ENCODE measurements around the gene SLITRK6.

Gene SLITRK6

GRCh38 chr13:85799097-85799582 lies at the start of gene SLITRK6:
TSS of gene SLITRK6 (minus strand) at chr13:85799419. CDS start at chr13:85796508, 2,911 bp downstream.
- Mint-ChIP-seq H3K4me3 (no peak within 1 kb of the TSS), H3K27me3 (no peaks in the 10 kb centered on the region), H3K36me3 (no peaks in the 10 kb centered on the region), H3K27ac (no peak within 1 kb of the TSS), H3K4me1 (no peaks in the 10 kb centered on the region), H3K9me3 (peaks cover 2% of the 10 kb centered on the region)
- ATAC-seq (ENCODE audit: low read depth) (no peak), DNase-seq (ENCODE audit: low spot score in 2 of 2) (no peak)

GRCh38 chr13:85847012-85847411 lies 47.8 kb upstream of the SLITRK6 start:
- Mint-ChIP-seq H3K9me3 (peaks cover 10% of the 10 kb centered on the region), H3K4me1 (no peaks in the 10 kb centered on the region), H3K36me3 (peaks cover 2% of the 10 kb centered on the region), H3K27me3 (no peaks in the 10 kb centered on the region), H3K4me3 (no peak overlapping the region), H3K27ac (no peak overlapping the region)
- ATAC-seq (ENCODE audit: low read depth), result no peak
- DNase-seq (ENCODE audit: low spot score in 2 of 2), result no peak

- Mint-ChIP-seq H3K27me3 (no peaks in the 10 kb centered on the region), H3K4me3 (no peak overlapping the region), H3K36me3 (no peaks in the 10 kb centered on the region), H3K9me3 (no peaks in the 10 kb centered on the region), H3K4me1 (no peaks in the 10 kb centered on the region), H3K27ac (no peak overlapping the region)
- no peak for ATAC-seq (ENCODE audit: low read depth)
- DNase-seq (ENCODE audit: low spot score in 2 of 2), result no peak
Observed at GRCh38 chr13:85841427-85841826, 42.2 kb upstream of the SLITRK6 start.

GRCh38 chr13:85833921-85834320 lies 34.7 kb upstream of the SLITRK6 start:
- DNase-seq (ENCODE audit: low spot score in 2 of 2) (no peak), ATAC-seq (ENCODE audit: low read depth) (no peak)
- Mint-ChIP-seq H3K9me3 (no peaks in the 10 kb centered on the region), H3K36me3 (no peaks in the 10 kb centered on the region), H3K4me1 (no peaks in the 10 kb centered on the region), H3K27me3 (no peaks in the 10 kb centered on the region), H3K4me3 (no peak overlapping the region), H3K27ac (no peak overlapping the region)

GRCh38 chr13:85828094-85828684 lies 29.0 kb upstream of the SLITRK6 start:
- no peaks in the 10 kb centered on the region for H3K9me3 Mint-ChIP-seq
- DNase-seq (ENCODE audit: low spot score in 2 of 2) (no peak), ATAC-seq (ENCODE audit: low read depth) (no peak)
- no peak overlapping the region for H3K27ac Mint-ChIP-seq
- no peaks in the 10 kb centered on the region for H3K4me1 Mint-ChIP-seq
- no peaks in the 10 kb centered on the region for H3K27me3 Mint-ChIP-seq
- H3K36me3 Mint-ChIP-seq, result no peaks in the 10 kb centered on the region
- H3K4me3 Mint-ChIP-seq, result no peak overlapping the region

GRCh38 chr13:85825454-85825853 lies 26.2 kb upstream of the SLITRK6 start:
- no peak for ATAC-seq (ENCODE audit: low read depth)
- Mint-ChIP-seq H3K36me3 (no peaks in the 10 kb centered on the region), H3K4me1 (no peaks in the 10 kb centered on the region), H3K4me3 (no peak overlapping the region), H3K27me3 (no peaks in the 10 kb centered on the region), H3K9me3 (no peaks in the 10 kb centered on the region), H3K27ac (no peak overlapping the region)
- no peak for DNase-seq (ENCODE audit: low spot score in 2 of 2)

GRCh38 chr13:85823832-85824231 lies 24.6 kb upstream of the SLITRK6 start:
- no peaks in the 10 kb centered on the region for H3K36me3 Mint-ChIP-seq
- H3K27me3 Mint-ChIP-seq, result no peaks in the 10 kb centered on the region
- no peak overlapping the region for H3K4me3 Mint-ChIP-seq

GRCh38 chr13:85819513-85819912 lies 20.3 kb upstream of the SLITRK6 start:
- Mint-ChIP-seq H3K4me1 (no peaks in the 10 kb centered on the region), H3K27me3 (no peaks in the 10 kb centered on the region), H3K9me3 (peaks cover 1% of the 10 kb centered on the region), H3K36me3 (no peaks in the 10 kb centered on the region), H3K27ac (no peak overlapping the region), H3K4me3 (no peak overlapping the region)
- DNase-seq (ENCODE audit: low spot score in 2 of 2) (no peak), ATAC-seq (ENCODE audit: low read depth) (no peak)

More at GRCh38 chr13:85823832-85824231, 24.6 kb upstream of the SLITRK6 start:
- no peaks in the 10 kb centered on the region for H3K9me3 Mint-ChIP-seq
- no peak overlapping the region for H3K27ac Mint-ChIP-seq
- no peak for DNase-seq (ENCODE audit: low spot score in 2 of 2)
- H3K4me1 Mint-ChIP-seq, result no peaks in the 10 kb centered on the region
- ATAC-seq (ENCODE audit: low read depth), result no peak

GRCh38 chr13:85816413-85816812 lies 17.2 kb upstream of the SLITRK6 start:
- Mint-ChIP-seq H3K36me3 (no peaks in the 10 kb centered on the region), H3K27ac (no peak overlapping the region), H3K4me1 (no peaks in the 10 kb centered on the region), H3K4me3 (no peak overlapping the region), H3K27me3 (no peaks in the 10 kb centered on the region), H3K9me3 (peaks cover 1% of the 10 kb centered on the region)
- ATAC-seq (ENCODE audit: low read depth) (no peak), DNase-seq (ENCODE audit: low spot score in 2 of 2) (no peak)

- Mint-ChIP-seq H3K27me3 (no peaks in the 10 kb centered on the region), H3K4me1 (no peaks in the 10 kb centered on the region), H3K36me3 (no peaks in the 10 kb centered on the region), H3K9me3 (peaks cover 1% of the 10 kb centered on the region), H3K4me3 (no peak overlapping the region), H3K27ac (no peak overlapping the region)
- ATAC-seq (ENCODE audit: low read depth) (no peak), DNase-seq (ENCODE audit: low spot score in 2 of 2) (no peak)
Observed at GRCh38 chr13:85812282-85812681, 13.1 kb upstream of the SLITRK6 start.

GRCh38 chr13:85808811-85809210 lies 9.6 kb upstream of the SLITRK6 start:
- H3K4me3 Mint-ChIP-seq, result no peak overlapping the region
- no peak for DNase-seq (ENCODE audit: low spot score in 2 of 2)

GRCh38 chr13:85806553-85807175 lies 7.4 kb upstream of the SLITRK6 start:
- DNase-seq (ENCODE audit: low spot score in 2 of 2) (no peak), ATAC-seq (ENCODE audit: low read depth) (no peak)
- H3K4me1 Mint-ChIP-seq, result no peaks in the 10 kb centered on the region
- no peak overlapping the region for H3K27ac Mint-ChIP-seq
- H3K9me3 Mint-ChIP-seq, result no peaks in the 10 kb centered on the region
- H3K4me3 Mint-ChIP-seq, result no peak overlapping the region
- H3K27me3 Mint-ChIP-seq, result no peaks in the 10 kb centered on the region
- no peaks in the 10 kb centered on the region for H3K36me3 Mint-ChIP-seq

More at GRCh38 chr13:85808811-85809210, 9.6 kb upstream of the SLITRK6 start:
- ATAC-seq (ENCODE audit: low read depth), result no peak
- Mint-ChIP-seq H3K9me3 (no peaks in the 10 kb centered on the region), H3K36me3 (no peaks in the 10 kb centered on the region), H3K27me3 (no peaks in the 10 kb centered on the region), H3K4me1 (no peaks in the 10 kb centered on the region), H3K27ac (no peak overlapping the region)

- no peak for ATAC-seq (ENCODE audit: low read depth)
Observed at GRCh38 chr13:85798556-85798955, 663 bp downstream of the SLITRK6 start.

GRCh38 chr13:85797311-85797710 lies 1.9 kb downstream of the SLITRK6 start:
- no peak for DNase-seq (ENCODE audit: low spot score in 2 of 2)
- peaks cover 2% of the 10 kb centered on the region for H3K9me3 Mint-ChIP-seq
- H3K27ac Mint-ChIP-seq, result no peak overlapping the region
- H3K4me3 Mint-ChIP-seq, result no peak overlapping the region
- no peak for ATAC-seq (ENCODE audit: low read depth)
- no peaks in the 10 kb centered on the region for H3K36me3 Mint-ChIP-seq
- H3K4me1 Mint-ChIP-seq, result no peaks in the 10 kb centered on the region
- no peaks in the 10 kb centered on the region for H3K27me3 Mint-ChIP-seq

More at GRCh38 chr13:85798556-85798955, 663 bp downstream of the SLITRK6 start:
- no peak overlapping the region for H3K27ac Mint-ChIP-seq
- peaks cover 2% of the 10 kb centered on the region for H3K9me3 Mint-ChIP-seq
- no peaks in the 10 kb centered on the region for H3K27me3 Mint-ChIP-seq
- H3K4me1 Mint-ChIP-seq, result no peaks in the 10 kb centered on the region
- DNase-seq (ENCODE audit: low spot score in 2 of 2), result no peak
- H3K4me3 Mint-ChIP-seq, result no peak overlapping the region
- no peaks in the 10 kb centered on the region for H3K36me3 Mint-ChIP-seq

GRCh38 chr13:85785205-85785604 lies 14.0 kb downstream of the SLITRK6 start:
- Mint-ChIP-seq H3K27ac (no peak overlapping the region), H3K4me3 (no peak overlapping the region), H3K9me3 (peaks cover 2% of the 10 kb centered on the region), H3K4me1 (no peaks in the 10 kb centered on the region), H3K36me3 (no peaks in the 10 kb centered on the region), H3K27me3 (no peaks in the 10 kb centered on the region)
- no peak for DNase-seq (ENCODE audit: low spot score in 2 of 2)
- ATAC-seq (ENCODE audit: low read depth), result no peak

All from memory B cell (primary cell).